Glomerular visceral epithelial cell (primary cell): ENCODE measurements around the gene TMEM178A.

Source experiments
- DNase-seq: peaks from one replicate; pipeline ENCODE4 v3.0.0-alpha.2; 2016; ENCODE audit errors: extremely low spot score

Gene TMEM178A

GRCh38 chr2:39676342-39676741, 10.6 kb downstream of the TMEM178A start:
- DNase-seq: no peak

DNA sequence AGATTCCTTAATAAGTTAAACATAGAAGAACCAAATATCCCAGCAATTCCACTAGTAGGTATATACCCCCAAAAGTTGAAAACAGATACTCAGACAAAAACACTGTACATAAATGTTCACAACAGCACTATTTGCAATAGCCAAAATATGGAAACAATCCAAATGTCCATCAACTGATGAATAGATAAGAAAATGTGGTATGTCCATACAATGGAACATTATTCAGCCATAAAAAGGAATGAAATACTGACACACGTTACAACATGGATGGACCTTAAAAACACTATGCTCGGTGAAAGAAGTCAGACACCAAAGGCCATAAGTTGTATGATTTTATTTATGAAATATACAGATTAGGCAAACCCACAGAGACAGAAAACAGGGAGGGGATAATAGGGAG, 12.5 kb downstream of the TMEM178A start:
- no peak for DNase-seq

DNA sequence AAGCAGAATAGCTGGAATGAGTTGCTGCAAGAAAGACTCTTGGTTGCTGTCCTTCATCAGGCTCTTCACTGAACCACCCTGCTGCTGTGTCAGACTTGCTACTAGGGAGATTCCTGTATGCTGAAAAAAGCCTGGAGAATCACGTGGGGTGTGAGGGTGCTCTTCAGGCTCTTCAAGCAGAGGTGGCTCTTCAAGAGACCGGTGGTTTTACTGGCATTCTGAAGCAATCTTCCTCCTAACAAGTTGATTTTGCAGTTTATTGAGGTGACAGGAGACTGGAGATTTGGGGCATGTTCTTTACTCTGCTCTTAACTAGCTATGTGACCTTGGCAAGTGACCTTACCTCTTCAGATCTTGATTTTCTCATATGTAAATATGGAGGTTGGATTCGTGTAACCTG, 14.1 kb downstream of the TMEM178A start:
- no peak for DNase-seq

GRCh38 chr2:39682066-39682692, 16.5 kb downstream of the TMEM178A start:
- DNase-seq: no peak

DNA sequence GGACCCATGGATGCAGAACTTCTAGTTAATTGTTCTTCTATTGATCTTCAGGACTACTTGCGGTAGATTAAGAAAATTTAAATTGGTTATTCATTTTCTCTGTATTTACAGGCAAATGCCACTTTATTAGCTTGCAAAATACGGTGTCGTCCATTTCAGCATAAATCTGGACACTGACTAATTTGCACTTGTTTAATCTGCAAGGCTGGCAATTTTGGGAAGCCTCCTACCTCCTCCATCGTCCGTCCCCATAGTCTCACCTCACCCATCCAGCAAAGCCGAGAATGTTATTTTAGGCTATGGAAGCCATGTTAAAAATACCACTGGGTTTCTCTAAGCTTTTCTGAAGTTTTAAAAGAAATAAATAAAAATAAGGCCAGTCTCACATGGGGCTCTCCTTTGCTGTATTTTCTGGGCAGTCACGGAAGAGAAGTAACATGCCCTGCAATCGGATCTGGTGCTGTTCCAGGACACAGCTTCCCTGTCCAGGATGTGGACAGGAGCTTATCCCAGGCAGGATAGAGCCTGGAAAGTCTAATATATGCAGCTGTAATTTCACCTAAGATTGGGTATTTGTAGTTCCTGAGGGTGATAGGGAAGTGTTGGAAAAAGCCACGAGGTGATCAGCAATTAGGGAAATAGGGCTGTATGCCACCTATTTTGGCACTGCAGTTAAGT, 17.4 kb downstream of the TMEM178A start:
- DNase-seq: no peak

GRCh38 chr2:39684464-39684863, 18.7 kb downstream of the TMEM178A start:
- no peak for DNase-seq

DNA sequence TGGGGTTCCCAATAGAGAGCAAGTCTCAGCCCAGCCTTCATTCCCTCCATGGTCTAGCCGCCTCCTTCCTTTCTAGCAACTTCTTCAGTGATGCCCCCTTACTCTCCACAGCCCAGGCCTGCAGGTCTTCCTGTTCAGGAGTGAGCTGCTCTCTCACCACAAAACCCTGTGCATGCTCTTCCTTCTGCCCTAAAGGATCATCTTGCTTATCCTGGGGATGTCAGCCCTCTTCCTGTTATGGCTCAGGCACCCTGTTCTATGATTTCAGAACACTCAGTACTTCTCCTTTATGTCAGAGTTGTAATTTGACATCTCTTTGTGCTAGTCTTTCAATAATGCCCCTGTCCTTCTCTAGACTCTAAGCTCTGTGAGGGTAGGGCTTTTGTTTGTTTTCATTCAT, 19.4 kb downstream of the TMEM178A start:
- no peak for DNase-seq

DNA sequence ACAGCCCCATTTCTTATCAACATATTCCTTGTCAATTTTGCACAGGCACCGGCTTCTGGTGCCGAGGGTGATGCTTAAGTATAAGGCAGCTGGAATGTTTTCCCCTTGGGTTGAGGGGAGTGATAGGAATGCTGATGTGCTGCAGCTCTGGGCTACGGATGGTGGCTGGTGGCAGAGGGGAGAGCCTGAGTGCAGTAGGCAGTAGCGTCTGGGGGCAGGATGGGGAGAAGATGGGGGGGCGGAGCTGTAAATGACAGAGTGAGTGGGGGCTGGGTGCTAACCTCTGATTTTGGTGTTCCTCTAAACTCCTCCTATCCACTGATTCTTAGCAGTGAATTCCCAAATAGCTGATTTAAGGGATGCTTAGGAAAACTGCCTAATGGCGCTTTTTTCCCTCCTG, 20.7 kb downstream of the TMEM178A start:
- no peak for DNase-seq

DNA sequence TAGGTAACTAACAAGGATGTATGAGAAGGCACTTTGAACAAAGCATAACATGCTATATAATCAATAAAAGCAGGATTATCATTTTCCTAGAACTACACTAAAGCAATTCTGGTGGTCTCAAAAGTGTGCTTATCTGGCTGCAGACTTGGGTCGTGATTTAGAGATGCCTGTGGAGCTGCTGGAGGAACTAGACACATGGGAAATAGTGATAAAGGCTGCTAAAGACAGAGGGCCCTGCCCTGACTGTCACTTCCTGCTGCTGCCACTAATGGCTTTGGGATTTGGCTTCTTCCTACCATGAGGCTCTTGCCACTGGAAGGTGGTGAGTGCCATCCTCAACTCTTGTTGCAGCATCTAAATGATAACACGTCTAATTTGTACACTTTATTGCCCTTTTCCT, 22.5 kb downstream of the TMEM178A start:
- DNase-seq: no peak

DNA sequence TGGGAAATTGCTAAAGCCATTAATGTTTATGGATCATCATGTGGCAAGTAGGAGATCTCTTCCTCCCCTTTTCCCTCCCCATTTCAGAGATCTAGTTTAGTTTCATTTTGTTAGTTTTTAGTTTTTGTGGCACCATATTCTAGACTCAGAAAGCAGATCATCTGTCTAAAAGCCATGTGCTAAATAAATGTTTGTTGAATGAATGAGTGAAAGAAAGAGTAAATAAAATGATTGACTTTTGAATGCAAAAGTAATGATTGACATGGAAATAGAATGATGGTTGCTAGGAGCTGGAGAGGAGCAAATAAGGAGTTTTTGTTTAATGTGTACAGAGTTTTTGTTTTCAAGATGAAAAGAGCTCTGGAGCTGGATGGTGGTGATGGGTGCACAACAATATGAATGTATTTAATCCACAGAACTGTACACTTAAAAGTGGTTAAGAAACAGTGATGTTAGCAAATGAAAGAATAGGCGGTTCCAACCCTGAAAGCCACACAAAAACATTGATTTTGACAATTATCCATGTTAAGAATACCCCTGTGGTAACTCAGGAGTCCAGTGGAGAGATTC, 23.6 kb downstream of the TMEM178A start:
- DNase-seq: no peak

DNA sequence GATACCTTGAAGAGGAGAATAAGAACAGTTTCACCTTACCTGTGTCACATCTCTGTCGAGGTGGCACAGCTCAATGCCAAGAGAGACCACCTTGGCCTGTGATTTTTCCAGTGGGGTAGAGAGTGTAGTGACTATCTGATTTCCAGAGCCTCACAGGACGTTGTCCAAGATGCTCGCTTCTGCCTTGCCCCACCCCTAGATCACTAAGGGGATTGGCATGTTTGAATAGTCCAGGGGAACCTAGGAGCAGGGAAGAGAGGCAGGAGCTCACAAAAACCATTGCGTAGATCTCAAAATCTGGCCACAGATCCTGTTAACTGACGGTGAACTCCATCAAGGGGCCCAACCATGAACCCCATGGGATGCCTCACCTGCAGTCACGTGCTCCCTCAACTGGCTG, 24.2 kb downstream of the TMEM178A start:
- no peak for DNase-seq

DNA sequence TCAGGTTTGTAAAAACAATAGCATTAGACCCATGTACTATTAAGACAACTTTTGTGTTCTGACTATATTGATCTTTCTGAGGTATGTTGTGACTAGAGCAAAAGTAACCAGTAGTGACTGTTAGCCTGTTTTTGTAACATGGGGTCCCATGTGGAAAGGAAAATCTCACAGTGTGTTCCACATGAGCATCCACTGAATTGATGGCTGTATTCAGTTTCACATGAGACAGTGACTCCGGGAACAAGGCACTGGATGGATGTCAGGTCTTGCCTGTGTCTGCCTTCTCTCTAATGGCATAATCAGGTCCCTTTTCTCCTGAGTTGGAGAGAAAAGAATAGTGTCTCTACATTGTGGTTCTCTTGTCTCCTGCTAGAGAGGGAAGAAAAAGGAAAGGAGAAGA, 27.5 kb downstream of the TMEM178A start:
- no peak for DNase-seq

DNA sequence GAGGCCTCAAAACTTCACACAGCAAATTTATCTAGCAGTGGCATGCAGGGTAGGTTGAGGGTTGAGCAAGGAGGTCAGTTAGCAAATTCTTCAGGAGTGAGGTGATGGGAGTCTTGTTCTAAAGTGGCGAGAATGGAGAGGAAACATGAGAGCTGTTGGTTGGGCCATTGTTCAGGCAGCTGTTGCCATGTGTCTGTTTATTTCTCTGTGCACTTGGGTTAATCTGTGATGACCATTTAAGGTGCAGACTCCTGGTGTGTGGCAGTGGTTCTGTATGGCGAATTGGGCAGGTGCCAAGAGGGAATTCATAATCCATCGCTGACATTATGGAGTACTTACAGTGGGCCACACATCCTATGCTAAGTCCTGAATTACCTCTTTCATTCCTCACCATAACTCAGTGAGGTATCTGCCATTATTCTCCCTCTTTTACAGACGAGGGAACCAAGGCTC, 30.4 kb downstream of the TMEM178A start:
- peak; percentile 87 for DNase-seq

GRCh38 chr2:39696838-39697237, 31.1 kb downstream of the TMEM178A start:
- peak; percentile 66 for DNase-seq

GRCh38 chr2:39697454-39697853, 31.7 kb downstream of the TMEM178A start:
- DNase-seq: no peak

DNA sequence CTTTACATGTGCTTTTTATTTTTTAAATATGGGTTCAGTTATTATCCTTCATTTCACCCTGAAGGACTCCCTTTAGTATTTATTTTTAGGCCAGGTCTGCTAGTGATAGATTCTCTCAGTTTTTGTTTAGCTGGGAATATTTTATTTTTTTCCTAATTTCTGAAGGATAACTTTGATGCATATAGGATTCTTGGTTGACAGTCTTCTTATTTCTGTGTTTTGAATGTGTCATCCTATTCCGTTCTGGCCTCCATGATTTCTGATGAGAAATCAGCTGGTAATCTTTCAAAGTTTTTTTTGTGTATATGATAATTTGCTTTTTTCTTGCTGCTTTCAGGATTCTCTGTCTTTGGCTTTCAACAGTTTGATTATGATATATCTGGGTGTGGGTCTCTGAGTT, 35.4 kb downstream of the TMEM178A start:
- no peak for DNase-seq

DNA sequence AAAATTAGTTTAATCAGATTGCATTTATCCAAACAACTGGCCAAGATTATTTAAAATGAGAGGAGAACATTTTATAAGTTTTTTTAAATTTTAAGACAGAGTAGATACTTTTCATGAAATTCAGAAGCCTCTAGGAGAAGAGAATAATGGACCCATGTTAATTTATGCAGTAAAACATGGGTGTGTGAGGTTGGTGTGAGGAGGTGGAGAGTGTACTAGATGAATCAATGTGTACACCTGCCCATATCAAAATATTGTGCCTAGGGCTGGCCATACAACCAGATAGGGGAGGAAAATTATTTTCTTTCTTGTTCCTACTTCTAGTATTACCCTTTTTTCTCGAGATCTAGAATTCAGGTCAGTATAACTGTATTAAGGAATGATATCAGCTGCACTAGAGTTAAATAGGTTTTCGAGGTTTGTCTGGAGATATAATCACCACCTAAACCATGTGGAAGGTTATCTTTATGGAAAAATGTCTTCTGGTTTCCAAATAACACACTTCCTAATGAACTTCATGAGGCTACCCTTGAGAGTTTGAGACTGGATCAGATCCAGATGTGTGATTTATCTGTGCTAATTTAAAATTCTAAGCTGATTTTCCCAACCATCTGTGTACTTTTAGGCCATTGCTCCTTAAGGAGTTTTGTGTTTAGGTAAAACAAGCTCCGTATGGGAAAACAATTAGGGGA, 37.6 kb downstream of the TMEM178A start:
- DNase-seq: no peak

DNA sequence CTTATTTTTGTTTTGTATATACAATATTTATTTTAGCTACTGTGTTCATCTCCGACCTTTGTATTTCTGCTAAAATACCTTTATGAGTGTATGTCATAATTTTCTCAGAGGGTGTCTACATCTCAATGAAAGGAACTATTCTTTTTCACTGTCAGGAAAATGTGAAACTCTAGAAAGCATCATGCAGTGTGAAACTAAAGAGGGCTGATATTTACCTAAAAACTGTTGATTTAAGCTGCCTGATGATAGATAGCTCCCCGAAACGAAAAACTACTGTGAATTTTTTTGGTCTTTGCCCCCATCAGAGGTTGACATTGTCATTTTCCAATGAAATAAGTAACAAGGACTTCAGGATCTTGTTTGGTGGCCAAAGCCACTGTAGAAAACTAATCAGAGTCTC, 38.8 kb downstream of the TMEM178A start:
- DNase-seq: no peak

DNA sequence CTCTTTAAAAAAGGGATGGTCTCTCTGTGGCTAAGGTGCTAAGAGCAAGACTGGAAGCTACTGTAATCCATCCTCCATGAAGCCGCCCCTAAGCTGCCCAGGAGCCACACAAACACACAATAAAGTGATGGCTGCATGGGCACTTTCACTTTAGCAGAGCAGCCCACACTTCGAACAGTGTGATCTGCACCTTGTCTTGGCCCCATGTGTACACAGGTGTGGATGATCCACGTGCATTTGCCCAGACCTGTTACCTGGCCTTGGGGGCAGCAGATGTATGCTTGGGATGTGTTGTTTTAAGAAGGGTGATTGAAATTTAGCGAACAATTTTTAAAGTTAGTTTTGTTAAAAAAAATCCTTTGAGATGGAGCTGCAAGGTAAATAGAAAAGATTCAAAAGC, 39.9 kb downstream of the TMEM178A start:
- no peak for DNase-seq

DNA sequence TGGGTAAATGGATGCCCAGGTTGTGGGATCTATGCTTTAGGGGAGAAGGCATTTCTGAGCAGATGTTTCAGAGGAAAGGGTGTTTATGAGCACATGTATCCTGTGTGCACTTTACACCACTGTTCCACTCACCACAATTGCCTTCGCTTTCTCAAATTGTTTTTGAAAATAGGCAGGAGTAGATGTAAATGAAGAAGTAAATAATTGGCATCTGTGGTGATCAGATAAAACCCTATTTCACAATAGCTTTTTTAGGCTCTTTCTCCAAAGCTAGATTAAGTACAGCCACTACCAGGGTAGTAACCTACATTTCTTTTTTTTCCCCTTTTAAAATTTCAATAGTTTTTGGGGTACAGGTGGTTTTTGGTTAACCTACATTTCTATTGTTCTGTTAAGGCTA, 40.6 kb downstream of the TMEM178A start:
- DNase-seq: no peak

- no peak for DNase-seq
These were observed 41.2 kb downstream of the TMEM178A start for GRCh38 chr2:39706945-39707344.

DNA sequence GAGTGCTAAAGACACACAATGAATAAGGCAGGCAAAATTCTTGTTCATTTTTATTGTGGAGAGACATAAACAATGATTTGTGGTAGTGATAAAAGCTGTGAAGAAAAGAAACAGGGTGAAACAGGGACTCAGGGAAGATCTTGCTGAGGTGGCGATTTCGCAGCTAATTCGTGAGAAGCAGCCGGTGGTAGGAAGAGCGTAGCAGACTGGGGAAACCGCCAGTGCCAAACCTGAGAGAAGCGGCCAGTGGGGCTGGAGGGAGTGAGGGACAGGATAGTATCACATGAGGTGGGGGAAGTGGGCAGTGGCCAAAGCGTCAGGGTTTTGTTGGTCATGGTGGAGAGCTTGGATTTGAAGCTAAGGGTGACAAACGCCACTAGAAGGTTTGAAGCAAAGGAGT, 42.3 kb downstream of the TMEM178A start:
- no peak for DNase-seq

- DNase-seq: no peak
These were observed 45.1 kb downstream of the TMEM178A start for GRCh38 chr2:39710807-39711206.
